WI38 (cell line): ENCODE data around the gene WWOX.

Experiments
- H3K4me3 ChIP-seq: 2 replicates; pipeline ENCODE4 v1.5.1; 2011; ENCODE audit warnings: low read depth, mild to moderate bottlenecking, control low read depth, low read length
- TF ChIP-seq, protein P1 (sequence below): IDR thresholded peaks from 2 replicates; pipeline ENCODE4 v1.5.1; 2012; ENCODE audit warnings: low read depth, mild to moderate bottlenecking, control low read depth, low read length

The WWOX gene

DNA sequence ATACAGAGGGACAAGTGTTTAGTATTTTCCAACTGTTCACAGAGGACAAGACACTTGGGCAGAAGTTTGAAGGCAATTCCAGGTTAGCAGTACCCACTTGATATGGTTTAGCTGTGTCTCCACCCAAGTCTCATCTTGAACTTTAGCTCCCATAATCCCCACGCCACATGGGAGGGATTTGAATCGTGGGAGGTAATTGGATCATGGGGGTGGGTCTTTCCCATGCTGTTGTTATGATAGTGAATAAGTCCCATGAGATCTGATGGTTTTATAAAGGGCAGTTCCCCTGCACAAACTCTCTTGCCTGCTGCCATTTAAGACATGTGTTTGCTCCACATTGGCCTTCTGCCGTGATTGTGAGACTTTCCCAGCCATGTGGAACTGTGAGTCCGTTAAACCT lies 832.2 kb downstream of the WWOX start:
- TF ChIP-seq, protein P1, sequence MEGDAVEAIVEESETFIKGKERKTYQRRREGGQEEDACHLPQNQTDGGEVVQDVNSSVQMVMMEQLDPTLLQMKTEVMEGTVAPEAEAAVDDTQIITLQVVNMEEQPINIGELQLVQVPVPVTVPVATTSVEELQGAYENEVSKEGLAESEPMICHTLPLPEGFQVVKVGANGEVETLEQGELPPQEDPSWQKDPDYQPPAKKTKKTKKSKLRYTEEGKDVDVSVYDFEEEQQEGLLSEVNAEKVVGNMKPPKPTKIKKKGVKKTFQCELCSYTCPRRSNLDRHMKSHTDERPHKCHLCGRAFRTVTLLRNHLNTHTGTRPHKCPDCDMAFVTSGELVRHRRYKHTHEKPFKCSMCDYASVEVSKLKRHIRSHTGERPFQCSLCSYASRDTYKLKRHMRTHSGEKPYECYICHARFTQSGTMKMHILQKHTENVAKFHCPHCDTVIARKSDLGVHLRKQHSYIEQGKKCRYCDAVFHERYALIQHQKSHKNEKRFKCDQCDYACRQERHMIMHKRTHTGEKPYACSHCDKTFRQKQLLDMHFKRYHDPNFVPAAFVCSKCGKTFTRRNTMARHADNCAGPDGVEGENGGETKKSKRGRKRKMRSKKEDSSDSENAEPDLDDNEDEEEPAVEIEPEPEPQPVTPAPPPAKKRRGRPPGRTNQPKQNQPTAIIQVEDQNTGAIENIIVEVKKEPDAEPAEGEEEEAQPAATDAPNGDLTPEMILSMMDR: no peak
- no peak overlapping the region for H3K4me3 ChIP-seq

DNA sequence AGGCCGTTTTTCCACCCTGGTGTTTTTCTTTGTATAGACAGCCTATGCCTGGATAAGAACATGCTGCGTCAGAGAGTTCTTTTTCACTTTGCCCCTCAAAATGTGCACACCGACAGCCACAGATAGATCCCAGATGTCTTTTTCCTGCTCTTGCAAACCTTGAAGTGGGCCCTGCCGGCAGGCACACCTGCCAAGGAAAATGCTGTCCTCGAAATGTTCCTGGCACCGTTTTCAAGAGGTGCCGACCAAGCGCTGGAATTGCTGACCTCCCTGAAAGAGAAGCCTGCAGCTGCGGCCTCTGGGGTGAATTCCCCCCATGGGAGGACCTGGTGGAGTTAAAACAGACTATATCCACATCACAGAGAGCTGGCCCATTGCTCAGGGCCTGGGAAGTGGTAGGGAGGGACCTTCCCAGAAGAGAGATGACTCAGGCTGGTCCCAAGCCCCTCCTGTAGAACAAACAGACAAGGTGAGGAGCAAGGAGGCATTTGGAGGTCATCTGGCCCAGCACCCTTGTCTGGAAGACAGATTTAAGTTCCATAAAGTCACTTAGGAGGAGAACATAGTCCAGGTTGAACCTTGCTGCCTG lies 833.0 kb downstream of the WWOX start:
- no peak overlapping the region for H3K4me3 ChIP-seq
- TF ChIP-seq, protein P1: no peak

DNA sequence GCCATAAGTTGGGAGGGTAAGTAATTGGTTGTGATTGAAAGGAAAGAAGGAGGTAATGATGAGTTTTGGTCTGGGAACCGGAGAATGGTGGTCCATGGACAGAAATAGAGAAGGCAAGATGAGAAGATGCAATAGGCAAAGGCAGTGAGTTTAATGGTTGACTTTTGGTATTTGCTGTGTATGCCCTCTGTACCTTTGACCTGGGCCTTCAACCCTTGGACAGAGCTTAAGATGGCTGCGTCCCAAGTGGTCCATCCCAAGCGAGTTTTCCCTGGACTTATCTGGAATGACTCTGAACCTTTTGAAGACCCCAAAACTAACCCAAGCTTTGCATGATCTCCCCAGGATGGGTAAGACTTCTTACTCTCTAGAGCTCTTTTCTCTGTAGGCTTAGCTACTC lies 836.6 kb downstream of the WWOX start:
- H3K4me3 ChIP-seq: no peak overlapping the region
- TF ChIP-seq, protein P1: no peak

DNA sequence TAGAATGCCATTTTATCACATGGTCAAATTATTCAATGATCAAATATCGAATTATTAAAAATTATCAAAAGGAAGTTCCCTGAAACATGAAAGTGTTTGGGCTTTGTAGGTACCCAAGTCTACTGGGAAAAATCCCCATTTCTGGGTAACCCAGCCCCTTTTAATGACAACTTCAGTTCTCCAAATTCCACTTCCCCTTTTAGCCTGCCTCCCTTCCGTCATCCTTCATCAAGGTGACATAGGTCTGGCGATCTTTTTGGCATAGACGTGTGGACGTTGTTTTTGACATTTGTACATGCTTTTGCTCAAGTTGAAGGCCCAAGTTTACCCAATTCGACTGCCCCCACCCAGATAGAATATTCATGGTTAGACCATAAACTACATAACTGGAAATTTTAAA lies 840.1 kb downstream of the WWOX start:
- TF ChIP-seq, protein P1: no peak
- H3K4me3 ChIP-seq: no peak overlapping the region

DNA sequence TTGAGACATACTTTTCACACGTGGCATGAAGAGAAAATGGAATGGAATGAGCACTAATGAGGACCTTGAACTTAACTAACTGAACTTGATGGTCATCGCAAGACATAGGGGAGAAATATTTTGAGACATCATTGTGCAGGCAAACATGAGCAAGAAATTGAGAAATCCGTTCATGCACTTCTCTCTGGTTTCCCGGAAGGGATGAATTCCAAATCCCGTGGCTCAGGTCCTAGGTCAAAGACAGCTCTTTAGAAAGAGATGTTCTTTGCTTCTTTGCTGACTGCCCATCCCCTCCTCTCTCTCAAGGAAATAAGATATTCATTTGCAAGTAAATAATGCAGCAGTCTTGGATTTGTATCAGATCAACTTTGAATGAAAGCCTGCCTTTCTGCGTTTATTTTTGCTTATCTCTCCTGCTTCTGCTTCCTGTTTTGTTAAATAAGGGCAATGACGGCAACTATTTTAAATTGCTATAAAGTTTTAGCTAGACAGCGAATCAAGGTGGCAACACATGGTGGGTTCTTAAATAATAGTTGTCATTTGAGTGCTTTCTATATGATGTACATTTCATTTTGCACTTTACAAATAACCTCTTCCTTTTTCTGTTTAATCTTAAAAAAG lies 843.3 kb downstream of the WWOX start:
- H3K4me3 ChIP-seq: no peak overlapping the region

DNA sequence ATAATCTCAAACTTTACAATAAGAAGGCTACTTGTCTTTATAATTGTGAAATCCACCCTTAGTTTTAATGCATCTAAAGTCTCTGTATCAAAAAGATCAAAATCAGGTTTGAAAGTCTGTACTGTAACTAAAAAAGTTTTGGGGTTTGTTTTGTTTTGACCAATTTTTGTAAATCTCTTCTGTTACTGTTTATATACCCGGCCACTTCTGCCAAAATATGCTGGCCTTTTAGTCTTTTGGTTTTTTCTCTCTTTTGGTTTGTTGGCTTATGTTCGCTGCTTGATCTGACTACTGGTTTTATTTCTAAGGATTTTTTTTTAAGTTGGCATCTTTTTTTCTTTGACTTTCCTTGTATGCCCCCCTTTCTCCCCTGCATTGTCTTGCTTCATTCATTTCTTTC lies 845.9 kb downstream of the WWOX start:
- H3K4me3 ChIP-seq: no peak overlapping the region
- TF ChIP-seq, protein P1: no peak

More for the DNA sequence above, 843.3 kb downstream of the WWOX start:
- TF ChIP-seq, protein P1: no peak

DNA sequence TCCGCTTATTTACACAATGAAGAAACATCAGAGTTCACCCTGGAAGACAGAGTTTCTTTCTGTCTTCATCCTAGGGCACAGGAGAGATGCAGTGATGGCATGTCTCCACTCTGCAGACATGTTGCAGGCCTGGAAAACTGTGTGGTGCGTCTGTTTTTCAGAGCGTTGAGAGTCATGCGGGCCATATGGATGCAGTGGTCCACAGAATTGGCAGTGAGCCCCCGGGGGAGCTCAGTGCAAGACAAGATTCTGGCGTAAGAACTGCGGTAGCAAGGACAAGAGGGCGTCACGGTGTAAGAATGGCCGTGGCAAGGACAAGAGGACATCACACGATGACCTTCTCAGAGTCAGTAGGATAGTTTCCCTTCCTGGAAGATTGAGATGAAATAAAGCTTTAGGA lies 847.1 kb downstream of the WWOX start:
- H3K4me3 ChIP-seq: no peak overlapping the region
- TF ChIP-seq, protein P1: no peak
